CD4-positive, alpha-beta T cell (primary cell): Measurements from ENCODE around the gene TAF1C. TPM values are rescaled to one million over a fixed set of nuclear protein-coding genes. Genes with fewer than 3 reads are reported as not detected.
"Not testable (repeated sequence)": the region's sequence is repeated elsewhere in the genome, so short reads cannot be mapped to it uniquely, and the experiment has no call there.

ENCODE experiments used
- ATAC-seq: fragments of 200-7000 bp; cut with Tn5 transposase; one replicate; pipeline ENCODE4 v1.10.0; 2022; ENCODE audit warnings: mild to moderate bottlenecking; ENCODE audit not compliant: poor library complexity
- CTCF ChIA-PET: fragments of 350-600 bp; sonication (Branson Sonifier 250); formaldehyde crosslinking; loops from one replicate; lab custom pipeline; 2021; ENCODE audit warnings: antibody characterized with exemption, inconsistent platforms; lab: Charles Lee
- POLR2A ChIA-PET: fragments of 350-600 bp; sonication (Branson Sonifier 250); formaldehyde crosslinking; loops from one replicate; lab custom pipeline; 2021; ENCODE audit warnings: antibody characterized with exemption, inconsistent platforms; lab: Charles Lee
- DNase-seq, 14 experiments: peaks; one replicate each; pipeline ENCODE4 v3.0.0-alpha.2; 2013 to 2020; ENCODE audit warnings: mixed read lengths in 2 of 14
- H3K27ac ChIP-seq, 2 donors: one replicate each; pipeline versions ENCODE4 v1.5.1 to v1.7.0; 2013; ENCODE audit warnings: low read length in 2 of 2, low read depth in 1 of 2, mild to moderate bottlenecking in 1 of 2
- H3K27me3 ChIP-seq, 2 experiments: 1 replicate in 1 of 2; 2 replicates in 1 of 2; pipeline versions ENCODE4 v1.6.1 to v1.7.0; 2013; ENCODE audit warnings: low read length in 2 of 2, control low read depth in 1 of 2, mild to moderate bottlenecking in 1 of 2, moderate library complexity in 1 of 2; ENCODE audit not compliant: insufficient read depth in 2 of 2, control insufficient read depth in 1 of 2
- H3K36me3 ChIP-seq: one replicate; pipeline ENCODE4 v1.6.1; 2013; ENCODE audit warnings: low read length, control low read depth; ENCODE audit not compliant: insufficient read depth
- H3K4me1 ChIP-seq: one replicate; pipeline ENCODE4 v1.6.1; 2013; ENCODE audit warnings: low read length, control low read depth; ENCODE audit not compliant: insufficient read depth
- H3K4me3 ChIP-seq: one replicate; pipeline ENCODE4 v1.5.1; 2013; ENCODE audit warnings: mild to moderate bottlenecking, low read length, moderate library complexity
- H3K9me3 ChIP-seq, 2 experiments: 1 replicate in 1 of 2; 2 replicates in 1 of 2; pipeline versions ENCODE4 v1.6.1 to v1.7.0; 2013; ENCODE audit warnings: low read length in 2 of 2, mild to moderate bottlenecking in 2 of 2, control low read depth in 1 of 2, moderate library complexity in 1 of 2; ENCODE audit not compliant: control insufficient read depth in 1 of 2, insufficient read depth in 1 of 2
- H3K27ac Mint-ChIP-seq: one replicate; pipeline ENCODE4 v1.8.0; 2020; ENCODE audit warnings: mixed read lengths
- H3K27me3 Mint-ChIP-seq: one replicate; pipeline ENCODE4 v1.8.0; 2021; ENCODE audit warnings: mixed read lengths
- H3K36me3 Mint-ChIP-seq: one replicate; pipeline ENCODE4 v1.8.0; 2021; ENCODE audit warnings: low read depth, mixed read lengths
- H3K4me1 Mint-ChIP-seq: one replicate; pipeline ENCODE4 v1.8.0; 2021; ENCODE audit warnings: low read depth, mixed read lengths
- H3K4me3 Mint-ChIP-seq: one replicate; pipeline ENCODE4 v1.8.0; 2020; ENCODE audit warnings: mild to moderate bottlenecking, mixed read lengths
- H3K9me3 Mint-ChIP-seq: one replicate; pipeline ENCODE4 v1.8.0; 2020; ENCODE audit warnings: mixed read lengths
- CTCF ChIP-seq: fragments of 200-600 bp; IDR thresholded peaks from one replicate; pipeline ENCODE4 v1.8.0; 2022; ENCODE audit warnings: antibody characterized with exemption, mild to moderate bottlenecking
- intact Hi-C, 2 experiments: fragments of 100-400 bp; cut with DNase I in 1 of 2; cut with micrococcal nuclease in 1 of 2; formaldehyde crosslinking; loops; one replicate each; pipeline versions ENCODE4 v1.15.1 to v1.9.0; 2023 to 2025; cut with DNase I, micrococcal nuclease
- total RNA-seq, 174 experiments: library from RNA in 2 of 174; stranded (reverse) in 2 of 174; gene quantifications; one replicate each; pipeline ENCODE4 v1.2.3 and lab custom pipeline; 2021 to 2026

Gene TAF1C
- total RNA-seq, 2 experiments from 2014 or later, result 75.6 to 82.1 TPM

GRCh38 chr16:84218956-84219355 is 32.1 kb upstream of the TAF1C start:
- no peak overlapping the region for H3K27ac Mint-ChIP-seq
- H3K4me3 ChIP-seq, result no peak overlapping the region
- ChIA-PET CTCF (no interaction called here), POLR2A (no interaction called here)
- DNase-seq (no peak), ATAC-seq (no peak)
- no peaks in the 10 kb centered on the region for H3K4me1 ChIP-seq
- H3K9me3 Mint-ChIP-seq, result no peaks in the 10 kb centered on the region
- no peaks in the 10 kb centered on the region for H3K9me3 ChIP-seq
- intact Hi-C loops, result no loop called here
- no peaks in the 10 kb centered on the region for H3K36me3 Mint-ChIP-seq
- TF ChIP-seq CTCF, result no peak
- H3K27me3 Mint-ChIP-seq, result no peaks in the 10 kb centered on the region
- no peak overlapping the region for H3K27ac ChIP-seq
- no peak overlapping the region for H3K4me3 Mint-ChIP-seq
- H3K4me1 Mint-ChIP-seq, result no peaks in the 10 kb centered on the region
- H3K36me3 ChIP-seq, result no peaks in the 10 kb centered on the region
- peaks cover 0 to 2% of the 10 kb centered on the region in 2 experiments for H3K27me3 ChIP-seq

GRCh38 chr16:84218176-84218823 is 31.4 kb upstream of the TAF1C start:
- peaks cover 0 to 2% of the 10 kb centered on the region in 2 experiments for H3K27me3 ChIP-seq
- TF ChIP-seq CTCF, result no peak
- H3K9me3 ChIP-seq, result no peaks in the 10 kb centered on the region
- Mint-ChIP-seq H3K4me1 (no peaks in the 10 kb centered on the region), H3K4me3 (no peak overlapping the region), H3K36me3 (no peaks in the 10 kb centered on the region), H3K9me3 (no peaks in the 10 kb centered on the region), H3K27ac (no peak overlapping the region), H3K27me3 (no peaks in the 10 kb centered on the region)
- no peaks in the 10 kb centered on the region for H3K36me3 ChIP-seq
- H3K4me1 ChIP-seq, result no peaks in the 10 kb centered on the region
- DNase-seq, result no peak
- POLR2A ChIA-PET, result no interaction called here
- CTCF ChIA-PET, result no interaction called here
- intact Hi-C loops, result no loop called here
- H3K27ac ChIP-seq, result no peak overlapping the region
- no peak overlapping the region for H3K4me3 ChIP-seq
- ATAC-seq, result no peak

- DNase-seq, H3K4me3 ChIP-seq, H3K4me1 Mint-ChIP-seq, H3K4me3 Mint-ChIP-seq, intact Hi-C loops, POLR2A ChIA-PET, ATAC-seq, H3K9me3 Mint-ChIP-seq, H3K9me3 ChIP-seq, H3K4me1 ChIP-seq, H3K27me3 Mint-ChIP-seq, H3K36me3 Mint-ChIP-seq, CTCF ChIA-PET, H3K27me3 ChIP-seq, H3K27ac Mint-ChIP-seq, H3K36me3 ChIP-seq, H3K27ac ChIP-seq: not testable (repeated sequence)
Observed at GRCh38 chr16:84216144-84216543, 29.3 kb upstream of the TAF1C start.

GRCh38 chr16:84215531-84215930 is 28.7 kb upstream of the TAF1C start:
- Histone ChIP-seq H3K27ac (no peak overlapping the region), H3K4me3 (no peak overlapping the region), H3K27me3 (peaks cover 0 to 2% of the 10 kb centered on the region in 2 experiments), H3K9me3 (no peaks in the 10 kb centered on the region), H3K36me3 (no peaks in the 10 kb centered on the region), H3K4me1 (no peaks in the 10 kb centered on the region)
- DNase-seq (no peak), ATAC-seq (no peak)
- ChIA-PET CTCF (no interaction called here), POLR2A (no interaction called here)
- intact Hi-C loops, result no loop called here
- TF ChIP-seq CTCF, result no peak
- no peaks in the 10 kb centered on the region for H3K27me3 Mint-ChIP-seq
- H3K27ac Mint-ChIP-seq, result no peak overlapping the region
- no peaks in the 10 kb centered on the region for H3K9me3 Mint-ChIP-seq
- no peaks in the 10 kb centered on the region for H3K4me1 Mint-ChIP-seq
- H3K4me3 Mint-ChIP-seq, result no peak overlapping the region
- no peaks in the 10 kb centered on the region for H3K36me3 Mint-ChIP-seq
